NCI-H748 (cell line): ENCODE measurements around the gene GOLT1A.
"Not testable (repeated sequence)": the region's sequence is repeated elsewhere in the genome, so short reads cannot be mapped to it uniquely, and the experiment has no call there.

Source experiments
- DNase-seq: peaks from one replicate; lab custom pipeline; 2025; ENCODE audit not compliant: unreplicated experiment; lab: John Stamatoyannopoulos, UW

Gene GOLT1A

DNA sequence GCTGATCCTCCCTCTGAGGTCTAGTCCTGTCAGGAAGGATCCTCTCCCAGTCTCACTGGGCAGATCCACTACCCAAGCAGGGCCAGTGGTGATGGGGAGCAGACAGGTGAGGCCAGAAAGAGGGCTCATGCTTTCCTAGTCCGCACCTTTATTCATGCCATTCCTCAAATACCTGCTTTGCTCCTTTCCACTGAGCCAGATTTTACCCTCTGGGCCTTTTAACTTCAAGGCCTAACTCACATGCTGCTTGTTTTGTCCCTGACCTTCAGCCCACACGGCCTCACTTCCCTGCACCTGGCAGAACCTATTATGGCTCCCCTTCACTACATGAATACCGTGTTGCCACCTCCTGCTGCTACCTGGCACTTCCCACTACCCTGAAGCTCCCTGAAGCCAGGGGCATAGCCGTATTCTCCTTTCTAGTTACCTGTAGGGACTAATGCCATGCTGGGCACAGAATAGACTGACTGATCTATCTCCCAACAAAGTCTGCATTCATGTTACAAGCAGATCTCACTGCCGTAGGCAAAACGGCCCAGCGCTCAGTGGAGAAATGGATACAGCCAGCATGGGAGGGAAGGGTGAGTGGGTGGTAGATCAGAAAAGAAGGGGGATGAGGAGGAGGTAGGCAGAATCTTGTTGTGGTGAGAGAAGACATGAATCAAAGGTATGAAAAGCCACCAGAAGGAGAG lies 36.1 kb upstream of the GOLT1A start:
- no peak for DNase-seq

DNA sequence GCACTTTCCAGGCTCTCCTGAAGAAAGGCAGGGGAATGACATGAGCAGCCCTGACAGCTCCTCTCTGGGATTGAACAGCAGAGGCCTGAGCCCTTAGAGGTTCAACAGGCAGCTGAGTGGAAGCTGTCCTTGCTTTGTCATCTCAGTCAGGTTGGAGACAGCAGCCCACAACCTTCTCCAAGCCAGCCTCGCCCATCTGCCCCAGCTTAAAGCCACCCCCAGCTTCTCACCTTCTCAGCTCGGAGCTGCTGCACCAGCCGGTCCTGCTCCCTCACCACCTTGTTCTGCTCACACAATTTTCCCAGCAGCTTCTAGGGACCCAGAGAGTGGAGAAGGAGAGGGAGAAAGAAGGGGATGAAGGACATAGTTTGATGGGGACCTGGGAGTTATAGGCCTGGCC lies 35.2 kb upstream of the GOLT1A start:
- no peak for DNase-seq

DNA sequence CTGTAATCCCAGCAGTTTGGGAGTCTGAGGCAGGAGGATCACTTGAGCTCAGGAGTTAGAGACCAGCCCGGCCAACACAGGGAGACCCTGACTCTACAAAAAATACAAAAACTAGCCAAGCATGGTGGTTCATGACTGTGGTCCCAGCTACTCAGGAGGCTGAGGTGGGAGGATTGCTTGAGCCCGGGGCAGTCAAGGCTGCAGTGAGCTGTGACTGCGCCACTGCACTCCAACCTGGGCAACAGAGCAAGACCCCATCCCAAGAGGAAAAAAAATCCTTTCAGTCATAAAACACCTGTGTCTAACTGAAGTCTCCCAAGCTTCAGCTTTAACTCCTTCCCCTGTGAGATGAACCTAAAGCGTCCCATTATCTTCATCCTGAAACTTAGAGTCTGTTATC lies 33.1 kb upstream of the GOLT1A start:
- no peak for DNase-seq

DNA sequence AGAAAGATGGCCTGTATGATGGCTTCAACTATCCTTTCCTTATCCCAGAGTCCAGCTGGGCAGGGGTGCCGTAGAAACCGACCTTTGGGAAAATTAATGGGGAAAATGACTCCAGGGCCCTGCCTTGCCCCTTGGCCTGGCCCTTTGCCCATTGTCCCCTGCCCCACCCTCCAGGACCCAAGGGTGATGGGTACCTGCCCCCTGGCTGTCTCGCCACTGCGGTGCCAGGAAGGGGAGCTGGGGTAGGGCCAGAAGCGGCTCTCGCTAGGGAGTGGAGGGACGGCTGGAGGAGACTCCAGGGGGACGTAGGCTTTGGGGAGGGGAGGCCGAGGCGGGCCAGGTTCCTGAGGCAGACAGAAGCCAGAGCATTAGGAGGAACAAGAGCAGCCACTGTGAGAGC lies 29.1 kb upstream of the GOLT1A start:
- no peak for DNase-seq

DNA sequence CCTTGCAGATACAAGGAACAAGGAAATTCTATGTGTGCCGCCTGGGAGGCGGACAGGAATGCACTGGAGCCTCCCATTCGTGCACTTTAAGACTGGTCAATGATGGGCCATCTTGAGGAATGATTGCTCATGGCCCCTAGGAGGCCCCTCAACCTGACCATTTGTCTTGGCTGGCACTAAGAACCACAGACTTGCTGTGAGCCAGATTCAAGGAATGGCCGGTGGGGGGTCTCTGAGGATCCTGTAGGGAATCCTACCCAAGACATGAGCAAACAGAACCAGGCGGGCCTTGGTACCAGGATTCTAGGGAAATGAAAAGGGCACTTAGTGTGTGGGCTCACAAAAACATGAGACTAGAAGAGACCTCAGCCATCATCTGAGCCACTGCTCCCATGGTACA lies 28.1 kb upstream of the GOLT1A start:
- no peak for DNase-seq

DNA sequence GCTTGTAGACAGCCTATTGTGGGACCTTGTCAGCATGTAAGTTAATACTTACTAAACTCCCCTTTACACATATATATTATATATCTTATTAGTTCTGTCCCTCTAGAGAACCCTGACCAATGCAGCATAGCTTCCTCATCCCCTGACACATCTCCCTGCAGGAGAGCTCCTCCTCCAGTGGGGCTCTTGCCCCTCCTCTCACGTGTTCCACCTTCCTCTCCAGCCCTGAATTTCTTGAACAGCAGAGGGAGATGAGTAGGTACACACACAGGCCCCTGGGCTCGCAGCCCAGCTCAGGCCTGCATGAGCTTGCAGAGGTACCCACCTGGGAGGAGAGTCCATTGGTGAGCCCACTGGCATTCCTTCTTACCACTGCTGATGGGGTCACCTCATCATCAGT lies 27.3 kb upstream of the GOLT1A start:
- DNase-seq, result no peak

DNA sequence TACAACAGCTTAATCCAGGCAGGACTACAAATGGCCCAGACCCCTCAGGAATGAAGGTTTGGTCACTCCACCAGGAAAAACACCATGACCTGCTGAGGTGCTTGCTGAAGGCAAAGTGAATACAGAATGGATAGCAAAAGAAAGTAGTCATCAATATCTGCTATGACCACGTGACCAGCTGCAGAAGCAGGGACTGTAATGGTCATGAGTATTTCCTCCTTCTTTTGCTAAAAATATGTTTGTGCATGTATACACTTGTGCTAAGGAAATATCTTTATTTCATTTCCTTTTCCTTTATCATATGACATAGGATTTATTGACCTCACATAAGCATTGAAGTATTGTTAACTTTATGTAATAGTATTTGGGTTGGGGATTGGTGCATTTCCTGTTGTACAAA lies 26.4 kb upstream of the GOLT1A start:
- no peak for DNase-seq

DNA sequence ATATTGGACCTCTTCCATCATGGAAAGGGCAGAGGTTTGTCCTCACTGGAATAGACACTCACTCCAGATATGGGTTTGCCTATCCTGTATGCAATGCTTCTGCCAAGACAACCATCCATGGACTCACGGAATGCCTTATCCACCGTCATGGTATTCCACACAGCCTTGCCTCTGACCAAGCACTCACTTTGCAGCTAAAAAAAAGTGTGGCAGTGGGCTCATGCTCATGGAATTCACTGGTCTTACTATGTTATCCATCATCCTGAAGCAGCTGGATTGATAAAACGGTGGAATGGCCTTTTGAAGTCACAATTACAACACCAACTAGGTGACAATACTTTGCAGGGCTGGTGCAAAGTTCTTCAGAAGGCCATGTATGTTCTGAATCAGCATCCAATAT lies 25.6 kb upstream of the GOLT1A start:
- not testable (repeated sequence) for DNase-seq

DNA sequence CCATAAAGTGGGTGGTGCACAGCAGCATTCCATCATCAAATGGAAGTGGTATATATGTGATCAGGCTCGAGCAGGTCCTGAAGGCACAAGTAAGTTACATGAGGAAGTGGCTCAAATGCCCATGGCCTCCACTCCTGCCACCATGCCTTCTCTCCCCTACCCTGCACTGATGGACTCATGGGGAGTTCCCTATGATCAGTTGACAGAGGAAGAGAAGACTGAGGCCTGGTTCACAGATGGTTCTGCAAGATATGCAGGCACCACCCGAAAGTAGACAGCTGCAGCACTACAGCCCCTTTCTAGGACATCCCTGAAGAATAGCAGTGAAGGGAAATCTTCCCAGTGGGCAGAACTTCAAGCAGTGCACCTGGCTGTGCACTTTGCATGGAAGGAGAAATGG lies 24.7 kb upstream of the GOLT1A start:
- not testable (repeated sequence) for DNase-seq

DNA sequence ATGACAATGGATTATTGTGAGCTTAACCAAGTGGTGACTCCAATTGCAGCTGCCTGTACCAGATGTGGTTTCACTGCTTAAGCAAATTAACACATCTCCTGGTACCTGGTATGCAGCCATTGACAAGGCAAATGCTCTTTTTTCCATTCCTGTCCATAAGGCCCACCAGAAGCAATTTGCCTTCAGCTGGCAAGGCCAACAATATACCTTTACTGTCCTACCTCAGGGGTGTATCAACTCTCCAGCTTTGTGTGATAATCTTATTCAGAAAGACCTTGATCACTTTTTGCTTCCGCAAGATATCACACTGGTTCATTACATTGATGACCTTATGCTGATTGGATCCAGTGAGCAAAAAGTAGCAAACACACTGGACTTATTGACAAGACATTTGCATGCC lies 23.7 kb upstream of the GOLT1A start:
- not testable (repeated sequence) for DNase-seq

DNA sequence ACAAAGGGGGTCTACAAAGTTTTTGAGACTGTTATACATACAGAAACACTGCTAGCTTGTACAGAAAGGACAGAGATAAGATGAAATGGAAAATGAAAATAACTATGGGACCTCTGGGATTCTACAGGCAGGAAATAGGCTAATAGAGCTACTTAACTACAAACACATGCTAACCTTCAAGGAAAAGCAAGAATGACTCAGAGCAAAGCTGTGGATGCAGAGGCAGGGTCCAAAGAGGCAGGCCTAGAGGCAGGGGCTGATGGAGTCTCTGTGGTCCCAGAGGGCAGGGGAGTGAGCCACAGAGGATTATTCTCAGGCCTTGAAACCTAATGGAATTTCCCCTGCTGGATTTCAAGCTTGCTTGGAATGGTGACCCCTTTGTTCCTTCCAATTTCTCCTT lies 18.7 kb upstream of the GOLT1A start:
- DNase-seq, result no peak

DNA sequence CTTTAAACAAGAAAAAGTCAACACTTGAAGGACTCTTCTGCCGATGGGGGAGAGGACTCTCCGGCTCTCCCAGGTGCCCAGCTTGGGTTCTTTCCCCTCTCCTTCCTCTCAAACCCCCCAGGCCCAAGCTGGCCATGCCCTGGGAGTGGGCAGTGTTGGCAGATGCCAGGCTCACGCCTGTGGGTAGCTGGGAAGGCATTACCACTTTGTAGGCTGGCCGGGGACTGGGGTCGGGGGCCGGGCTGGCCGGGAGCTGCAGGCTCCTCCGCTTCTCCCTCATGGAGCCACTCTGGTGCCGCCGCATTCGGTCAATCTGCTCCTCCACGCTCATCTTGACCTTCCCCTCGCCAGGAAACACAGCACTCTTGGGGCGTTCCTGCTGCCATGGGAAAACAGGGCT lies 16.4 kb upstream of the GOLT1A start:
- DNase-seq, result no peak

DNA sequence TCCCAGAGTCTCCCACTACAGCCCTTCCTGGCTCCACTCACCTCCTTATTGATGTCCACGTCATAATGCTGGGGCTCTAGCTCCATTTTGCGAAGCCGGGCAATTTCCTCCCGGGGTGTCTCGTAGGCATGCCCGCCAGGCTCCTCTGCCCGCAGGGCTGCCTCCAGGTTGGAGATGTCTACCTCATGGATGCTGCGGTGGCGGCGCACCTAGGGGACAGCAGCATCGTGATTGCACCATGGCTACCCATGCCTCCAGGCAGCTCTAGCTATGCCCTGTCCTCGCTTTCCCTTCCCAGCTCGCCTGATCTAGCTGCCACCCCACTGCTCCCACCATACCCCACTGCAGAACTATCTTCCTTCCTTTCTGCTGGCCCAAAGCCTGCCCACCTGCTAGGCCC lies 15.1 kb upstream of the GOLT1A start:
- DNase-seq, result no peak

DNA sequence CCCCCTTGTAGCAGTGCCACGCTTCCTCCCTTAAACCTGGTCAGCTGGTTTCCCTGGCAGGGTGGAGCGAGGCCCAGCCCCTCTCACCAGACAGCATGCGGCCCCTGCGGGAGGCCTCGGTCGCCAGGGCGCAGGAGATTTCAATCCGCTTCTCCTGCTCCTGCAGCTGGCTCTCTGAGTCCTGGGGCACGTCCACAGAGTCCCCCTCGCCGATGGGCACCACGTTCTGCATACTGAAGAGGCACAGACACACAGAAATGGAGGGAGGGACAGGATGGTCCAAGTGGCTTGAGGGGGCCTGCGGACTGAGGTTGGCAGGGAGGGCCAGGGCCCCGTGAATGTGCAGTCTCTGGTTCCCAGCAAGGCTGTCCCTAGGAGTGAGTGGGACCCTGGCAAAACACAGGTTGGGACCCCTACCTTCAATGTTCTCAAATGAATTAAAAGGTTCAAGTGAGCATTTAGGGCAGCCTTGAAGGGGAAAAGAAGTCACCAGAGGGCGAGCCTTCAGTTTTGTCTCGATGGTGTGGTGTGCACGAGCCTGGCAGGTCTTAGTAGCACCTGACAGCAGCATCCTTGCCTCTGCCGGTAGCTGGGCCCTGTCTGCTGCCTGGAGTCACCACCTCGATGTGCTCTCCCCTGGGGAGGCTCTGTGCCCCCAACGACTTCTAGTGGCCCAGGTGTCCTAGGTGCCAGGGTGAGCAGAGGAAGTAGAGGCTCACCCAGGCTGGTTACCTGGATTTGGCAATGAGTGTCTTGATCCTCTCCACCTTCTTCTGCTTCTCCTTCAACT lies 14.4 kb upstream of the GOLT1A start:
- DNase-seq, result no peak

DNA sequence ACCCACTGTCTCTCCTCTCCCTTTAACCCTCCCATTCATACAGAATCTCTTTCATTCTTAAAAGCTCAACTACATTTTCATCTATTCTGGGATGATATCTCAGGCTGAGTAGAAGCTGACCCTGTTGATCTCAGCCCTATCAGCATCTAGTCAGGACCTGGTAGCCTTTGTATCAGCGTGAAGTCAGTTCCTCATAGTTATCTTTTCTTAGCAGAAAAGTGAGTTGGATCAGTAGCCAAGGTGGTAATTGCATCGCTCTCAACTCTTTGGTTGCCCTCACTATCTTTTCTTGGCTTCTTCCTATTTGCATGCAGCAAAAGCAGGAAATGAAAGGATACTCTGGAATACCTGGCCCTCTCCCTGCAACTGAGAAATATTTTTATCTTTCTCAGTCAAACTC lies 13.6 kb upstream of the GOLT1A start:
- DNase-seq, result no peak

DNA sequence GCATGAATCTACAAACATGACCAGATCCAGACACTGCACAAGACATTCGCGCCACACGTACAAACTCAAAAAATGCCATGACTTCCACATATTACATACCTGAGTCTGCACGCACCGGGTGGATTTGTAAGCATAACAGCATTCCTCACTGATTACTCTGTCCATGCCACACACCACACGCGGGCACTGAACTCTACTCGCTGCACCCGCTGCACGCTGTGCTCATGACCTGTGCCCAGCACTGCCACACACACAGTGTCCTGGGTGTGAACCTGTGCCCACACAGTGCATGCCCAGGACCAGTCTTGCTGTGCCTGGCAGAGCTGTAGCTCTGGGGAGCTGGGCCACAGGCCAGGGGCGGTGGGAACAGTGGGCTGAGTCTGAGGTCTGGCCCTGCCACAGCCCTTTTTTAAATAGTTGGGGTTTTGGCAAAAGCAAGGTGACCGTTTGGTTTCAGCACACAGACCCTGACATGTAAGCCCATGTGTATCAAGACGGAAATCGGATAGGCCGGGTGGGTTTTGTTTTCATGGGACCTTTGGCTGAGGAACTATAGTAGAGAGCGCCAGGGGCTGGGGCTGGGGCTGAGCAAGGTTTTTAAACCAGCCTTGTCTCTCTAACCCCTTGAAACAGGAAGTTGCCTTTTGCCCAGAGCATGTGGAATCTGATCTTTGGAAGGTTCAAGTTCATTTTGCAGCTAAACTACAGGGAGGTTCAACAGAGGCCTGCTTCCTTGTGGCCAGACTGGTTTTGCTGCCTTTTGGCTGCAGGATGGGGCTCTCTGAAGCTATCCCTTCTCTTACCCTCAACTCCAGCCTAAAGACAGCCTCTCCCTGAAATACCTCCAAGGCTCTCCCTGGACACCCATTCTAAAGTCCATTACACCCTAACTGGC lies 12.3 kb upstream of the GOLT1A start:
- DNase-seq, result no peak

DNA sequence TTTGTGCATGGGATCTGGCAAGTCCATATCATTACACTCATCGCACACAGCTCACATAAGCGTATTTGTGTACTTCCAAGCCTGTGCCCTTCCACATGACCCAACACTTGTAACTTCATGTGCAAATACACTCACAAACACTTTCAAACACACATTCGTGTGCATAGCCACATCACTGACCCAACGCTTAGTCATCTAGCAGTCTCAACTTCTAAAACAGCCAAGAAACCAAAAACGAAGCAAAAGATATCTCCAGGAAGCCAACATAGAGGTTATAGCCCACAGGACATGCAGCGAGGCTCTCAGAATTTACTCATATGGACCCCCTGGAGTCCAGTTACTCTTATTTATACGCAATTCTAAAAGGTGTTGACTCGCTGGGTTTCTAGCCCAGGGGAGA lies 10.9 kb upstream of the GOLT1A start:
- DNase-seq, result no peak

DNA sequence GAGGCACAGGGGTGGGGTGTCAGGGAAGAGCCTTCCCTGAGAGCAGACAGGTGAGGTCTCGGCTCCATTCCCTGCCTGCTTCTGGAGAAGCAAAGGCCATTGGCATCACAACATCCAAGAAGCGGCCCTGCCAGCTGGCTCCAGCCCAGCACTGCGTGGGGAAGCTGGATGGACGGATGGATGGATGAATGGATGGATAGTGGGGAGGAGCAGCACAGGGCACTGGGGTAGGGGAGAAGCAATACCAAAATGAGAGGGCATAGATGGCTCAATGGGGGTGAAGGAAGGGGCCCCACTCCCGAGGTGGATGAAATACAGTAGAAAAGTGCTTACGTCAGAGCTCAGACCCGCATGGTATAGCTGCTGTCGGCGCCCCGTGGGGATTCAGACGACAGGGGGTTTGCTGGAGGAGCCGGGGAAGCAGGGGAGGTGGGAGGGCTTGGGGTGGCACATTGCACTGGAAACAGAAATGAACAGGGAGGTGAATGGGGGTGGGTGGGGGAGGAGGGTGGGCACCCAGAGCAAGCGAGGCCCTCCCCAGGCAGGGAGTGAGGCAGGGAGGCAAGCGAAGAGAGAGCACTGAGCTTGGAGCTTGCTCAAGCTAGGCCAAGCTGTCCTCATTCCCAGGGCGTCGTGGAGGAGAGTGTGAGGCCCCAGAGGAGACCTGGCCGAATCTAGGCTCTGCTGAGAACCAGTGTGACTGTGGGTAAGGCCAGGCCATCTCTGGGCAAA lies 9.5 kb upstream of the GOLT1A start:
- no peak for DNase-seq

DNA sequence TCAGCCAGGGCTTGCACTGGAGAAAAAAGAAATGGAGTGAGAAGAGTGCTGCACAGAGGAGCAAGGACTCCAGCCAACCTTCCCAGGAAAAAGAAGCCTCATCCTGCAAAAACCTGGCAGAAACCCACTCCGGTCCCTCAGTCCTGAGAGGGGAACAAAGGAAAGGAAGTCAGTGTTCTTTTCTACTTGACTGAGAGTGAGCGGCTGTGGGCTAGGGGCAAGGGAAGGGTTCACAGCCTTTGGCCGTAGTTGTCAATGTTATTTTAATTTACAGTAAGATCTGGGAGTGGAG lies 8.9 kb upstream of the GOLT1A start:
- no peak for DNase-seq

DNA sequence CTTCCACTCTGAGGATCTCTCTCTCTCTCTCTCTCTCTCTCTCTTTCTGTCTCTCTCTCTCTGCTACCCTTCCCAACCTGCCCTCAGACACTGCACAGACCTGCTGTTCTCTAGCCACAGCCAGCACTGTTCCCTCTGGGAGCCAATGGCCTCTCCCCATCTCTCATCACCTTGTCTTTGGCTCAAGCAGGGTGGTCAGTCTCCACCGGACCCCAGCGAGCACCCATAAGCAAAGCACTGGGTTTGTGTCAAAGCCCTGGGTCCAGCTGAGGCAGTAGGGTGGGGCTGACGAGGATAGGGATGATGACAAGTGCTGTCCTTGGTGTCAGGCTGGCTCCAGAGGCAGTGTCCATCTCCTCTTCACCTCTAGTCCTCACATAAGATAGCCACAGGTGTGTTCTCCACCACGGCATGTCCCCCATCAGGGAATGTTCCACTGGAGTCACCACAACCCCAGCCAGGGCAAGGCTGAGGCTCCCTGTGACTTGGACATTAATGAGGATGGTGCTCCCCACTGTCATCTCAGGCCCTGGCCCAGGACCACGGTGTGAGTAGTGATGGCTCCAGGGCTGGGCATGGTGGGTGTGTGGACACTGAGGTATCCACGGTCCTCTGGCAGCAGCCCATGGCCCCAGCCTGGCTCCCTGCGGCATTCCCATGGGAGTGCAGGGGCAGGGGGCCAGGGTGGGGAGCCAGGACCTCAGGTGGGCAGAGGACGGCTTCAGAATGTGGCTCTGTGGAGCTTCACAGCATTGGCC lies 8.4 kb upstream of the GOLT1A start:
- DNase-seq, result no peak

DNA sequence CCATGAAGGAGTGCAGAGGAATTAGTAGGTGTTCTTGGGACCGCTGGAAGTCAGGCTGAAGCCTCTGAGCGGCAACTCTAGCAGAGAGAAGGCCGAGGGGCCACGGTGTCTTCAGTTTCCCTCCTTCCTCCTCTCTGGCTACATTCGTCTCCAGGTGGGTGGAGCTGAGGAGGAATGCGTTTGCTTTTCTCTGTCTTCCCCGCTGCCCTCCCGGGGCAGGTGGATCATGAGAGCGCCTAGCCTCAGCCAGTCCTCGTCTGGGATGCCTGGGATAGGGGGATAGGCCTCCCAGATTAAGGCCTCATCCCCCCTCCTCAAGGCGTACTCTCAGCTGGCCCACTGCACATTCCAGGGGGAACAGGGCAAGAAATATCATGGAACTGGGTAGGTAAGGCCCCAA lies 7.5 kb upstream of the GOLT1A start:
- no peak for DNase-seq
